ENCODE measurements around the gene TBK1.

DNA sequence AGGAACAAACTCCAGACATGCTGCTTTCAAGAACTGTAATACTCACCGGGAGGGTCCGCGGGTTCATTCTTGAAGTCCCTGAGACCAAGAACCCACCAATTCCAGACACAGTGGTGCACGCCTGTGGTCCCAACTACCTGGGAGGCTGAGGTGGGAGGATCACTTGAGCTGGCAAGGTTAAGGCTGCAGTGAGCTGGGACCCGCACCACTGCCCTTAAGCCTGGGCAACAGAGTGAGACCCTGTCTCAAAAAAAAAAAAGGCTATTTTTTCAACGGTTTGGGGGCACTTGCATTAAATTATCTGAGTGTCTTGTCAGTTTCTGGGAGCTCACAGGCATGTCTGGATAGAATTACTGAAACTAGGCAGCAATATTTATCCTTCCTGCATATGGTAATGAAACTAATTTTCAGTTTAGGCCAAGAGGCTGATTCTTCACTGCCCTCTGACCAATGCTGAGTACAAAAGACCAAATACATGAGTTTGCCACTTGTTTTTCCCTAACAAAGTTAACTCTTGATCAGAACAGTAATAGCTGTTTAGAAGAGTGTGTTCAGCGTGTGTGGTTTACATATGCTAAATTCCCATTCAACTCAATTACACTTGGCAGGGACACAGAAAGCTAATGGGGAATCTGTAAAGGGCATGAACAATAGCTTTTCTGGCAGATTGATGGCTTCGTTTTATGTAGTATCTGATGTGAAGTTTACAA is 92.6 kb downstream of the TBK1 start:
- no peak for TF ChIP-seq POLR2AphosphoS5 (IDR thresholded peaks at IDR 0.05)
- TF ChIP-seq, protein P1, sequence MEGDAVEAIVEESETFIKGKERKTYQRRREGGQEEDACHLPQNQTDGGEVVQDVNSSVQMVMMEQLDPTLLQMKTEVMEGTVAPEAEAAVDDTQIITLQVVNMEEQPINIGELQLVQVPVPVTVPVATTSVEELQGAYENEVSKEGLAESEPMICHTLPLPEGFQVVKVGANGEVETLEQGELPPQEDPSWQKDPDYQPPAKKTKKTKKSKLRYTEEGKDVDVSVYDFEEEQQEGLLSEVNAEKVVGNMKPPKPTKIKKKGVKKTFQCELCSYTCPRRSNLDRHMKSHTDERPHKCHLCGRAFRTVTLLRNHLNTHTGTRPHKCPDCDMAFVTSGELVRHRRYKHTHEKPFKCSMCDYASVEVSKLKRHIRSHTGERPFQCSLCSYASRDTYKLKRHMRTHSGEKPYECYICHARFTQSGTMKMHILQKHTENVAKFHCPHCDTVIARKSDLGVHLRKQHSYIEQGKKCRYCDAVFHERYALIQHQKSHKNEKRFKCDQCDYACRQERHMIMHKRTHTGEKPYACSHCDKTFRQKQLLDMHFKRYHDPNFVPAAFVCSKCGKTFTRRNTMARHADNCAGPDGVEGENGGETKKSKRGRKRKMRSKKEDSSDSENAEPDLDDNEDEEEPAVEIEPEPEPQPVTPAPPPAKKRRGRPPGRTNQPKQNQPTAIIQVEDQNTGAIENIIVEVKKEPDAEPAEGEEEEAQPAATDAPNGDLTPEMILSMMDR (IDR thresholded peaks at IDR 0.05), result no peak

Measured in breast epithelium (tissue), 3 donors.